Activated naive CD4-positive, alpha-beta T cell treated with Interleukin-2 at 50 U/mL for 16 hours (primary cell): ENCODE measurements around the gene SLC35F6.
"Not testable (repeated sequence)": the region's sequence is repeated elsewhere in the genome, so short reads cannot be mapped to it uniquely, and the experiment has no call there.

Source experiments
- DNase-seq: peaks from one replicate; pipeline ENCODE4 v3.0.0-alpha.2; 2020

The SLC35F6 gene

GRCh38 chr2:26758790-26759321 lies 5.2 kb upstream of the SLC35F6 start:
- no peak for DNase-seq

GRCh38 chr2:26759845-26760244 lies 4.2 kb upstream of the SLC35F6 start:
- DNase-seq = no peak

GRCh38 chr2:26760991-26761390 lies 3.1 kb upstream of the SLC35F6 start:
- DNase-seq = not testable (repeated sequence)

- DNase-seq = no peak
Measured at GRCh38 chr2:26763019-26763418, 1.1 kb upstream of the SLC35F6 start.

GRCh38 chr2:26764906-26765305 lies 822 bp downstream of the SLC35F6 start:
- no peak for DNase-seq

GRCh38 chr2:26765475-26766200 lies 1.6 kb downstream of the SLC35F6 start:
- no peak for DNase-seq

GRCh38 chr2:26767129-26767528 lies 3.0 kb downstream of the SLC35F6 start:
- no peak for DNase-seq

- no peak for DNase-seq
Measured at GRCh38 chr2:26767894-26768487, 3.9 kb downstream of the SLC35F6 start.

- no peak for DNase-seq
Measured at GRCh38 chr2:26768759-26769088, 4.6 kb downstream of the SLC35F6 start.

GRCh38 chr2:26769089-26769761 lies 5.1 kb downstream of the SLC35F6 start:
- no peak for DNase-seq

- DNase-seq = no peak
Measured at GRCh38 chr2:26770986-26771586, 7.0 kb downstream of the SLC35F6 start.

- DNase-seq = no peak
Measured at GRCh38 chr2:26772064-26773001, 8.2 kb downstream of the SLC35F6 start.

GRCh38 chr2:26776195-26776800 lies 12.2 kb downstream of the SLC35F6 start:
- DNase-seq = no peak

- DNase-seq = no peak
Measured at GRCh38 chr2:26778098-26778497, 14.0 kb downstream of the SLC35F6 start.

GRCh38 chr2:26778507-26778906 lies 14.4 kb downstream of the SLC35F6 start:
- no peak for DNase-seq

- no peak for DNase-seq
Measured at GRCh38 chr2:26780203-26780760, 16.2 kb downstream of the SLC35F6 start.

- no peak for DNase-seq
Measured at GRCh38 chr2:26782876-26783704, 19.0 kb downstream of the SLC35F6 start.

GRCh38 chr2:26784570-26785234 lies 20.6 kb downstream of the SLC35F6 start:
- DNase-seq = no peak

- DNase-seq = peak; percentile 96
Measured at GRCh38 chr2:26785431-26786206, 21.5 kb downstream of the SLC35F6 start, which contains the start of gene CENPA. Gene CENPA, plus strand, starts transcription at chr2:26786056. Its CDS starts 141 bp downstream, at chr2:26786197.
